Testis (tissue), 3 donors: ENCODE results near the gene DNAJC10. TPM values are rescaled to one million over a fixed set of nuclear protein-coding genes. Genes with fewer than 3 reads are reported as not detected.
"Not testable (repeated sequence)": the region's sequence is repeated elsewhere in the genome, so short reads cannot be mapped to it uniquely, and the experiment has no call there.

Experiments
- DNase-seq: peaks from one replicate; pipeline ENCODE4 v3.0.0-alpha.2; 2019
- H3K27ac ChIP-seq, 2 donors: fragments of 200-600 bp; sonication (generic); one replicate each; pipeline ENCODE4 v1.5.1; 2019
- H3K27me3 ChIP-seq: fragments of 200-600 bp; sonication (generic); one replicate; pipeline ENCODE4 v1.5.1; 2019
- H3K36me3 ChIP-seq: fragments of 200-600 bp; sonication (generic); one replicate; pipeline ENCODE4 v1.5.1; 2017; ENCODE audit warnings: low read depth; ENCODE audit errors: missing control alignments
- H3K4me1 ChIP-seq: fragments of 200-600 bp; sonication (generic); one replicate; pipeline ENCODE4 v1.5.1; 2019
- H3K4me3 ChIP-seq, 2 donors: fragments of 200-600 bp; sonication (generic); one replicate each; pipeline ENCODE4 v1.5.1; 2017 to 2019
- H3K9me3 ChIP-seq: fragments of 200-600 bp; sonication (generic); one replicate; pipeline ENCODE4 v1.5.1; 2017
- CTCF ChIP-seq, 3 experiments: fragments of 450-650 bp in 2 of 3; fragments of 200-600 bp in 1 of 3; sonication (generic) in 1 of 3; IDR thresholded peaks; one replicate each; pipeline ENCODE4 v1.5.1; 2016 to 2019; ENCODE audit warnings: antibody characterized with exemption in 3 of 3, mild to moderate bottlenecking in 2 of 3, moderate library complexity in 1 of 3
- POLR2A ChIP-seq: fragments of 450-650 bp; IDR thresholded peaks from one replicate; pipeline ENCODE4 v1.6.1; 2017; ENCODE audit warnings: antibody characterized with exemption, mild to moderate bottlenecking, moderate library complexity
- WGBS, 2 donors: methylation state at CpG; one replicate each; pipeline ENCODE4 v1.1.5; 2018; 5-methylcytosine and 5-hydroxymethylcytosine counted together
- intact Hi-C: fragments of 100-400 bp; cut with DNase I; formaldehyde crosslinking; loops from one replicate; pipeline ENCODE4 v1.15.1; 2023; ENCODE audit warnings: low total_unique reads
- polyA plus RNA-seq: library from polyadenylated mRNA; stranded (reverse); fragments of 350-450 nt; fragmentation: Illumina TruSeq; extraction: RNeasy Lipid Tissue Mini Kit (QIAGEN cat#74804); gene quantifications from one replicate; pipeline ENCODE4 v1.2.3, GENCODE V29; 2014; ENCODE audit warnings: low read depth, low replicate concordance; ENCODE audit not compliant: insufficient read depth
- total RNA-seq, 2 donors: library from RNA; depleted of rRNA; stranded (reverse); fragments of >200 nt; gene quantifications; one replicate each; pipeline ENCODE4 v1.2.3, GENCODE V29; 2016

DNAJC10 gene
- total and polyA plus RNA-seq, 3 donors from 2014 or later = 51.0 to 91.3 (median 81.4) TPM

- no peaks in the 10 kb centered on the region for H3K36me3 ChIP-seq
- WGBS, 2 donors = 49 to 54% methylated on average over 7 of the region's 7 CpGs
- H3K27ac ChIP-seq = no peak overlapping the region
- DNase-seq = no peak
- H3K4me1 ChIP-seq = no peaks in the 10 kb centered on the region
- TF ChIP-seq CTCF (IDR thresholded peaks at IDR 0.05) (peak; percentile 25 to 47 (median 31)), POLR2A (no peak)
- intact Hi-C loops = no loop called here
- H3K4me3 ChIP-seq = no peak overlapping the region
- no peaks in the 10 kb centered on the region for H3K9me3 ChIP-seq
- no peaks in the 10 kb centered on the region for H3K27me3 ChIP-seq
These were observed 51.5 kb downstream of the DNAJC10 start for GRCh38 chr2:182767578-182767977.

GRCh38 chr2:182768950-182769349 is 52.9 kb downstream of the DNAJC10 start:
- H3K4me3 ChIP-seq, intact Hi-C loops, H3K36me3 ChIP-seq, H3K9me3 ChIP-seq, H3K27me3 ChIP-seq, H3K4me1 ChIP-seq, DNase-seq, H3K27ac ChIP-seq: not testable (repeated sequence)
- 92 to 100% methylated on average over 2 of the region's 2 CpGs for WGBS, 2 donors

- no peak for TF ChIP-seq POLR2A
- no peak for TF ChIP-seq CTCF (IDR thresholded peaks at IDR 0.05)
- WGBS, 2 donors = 94 to 100% methylated on average over 1 of the region's 1 CpG
- Histone ChIP-seq H3K4me1 (no peaks in the 10 kb centered on the region), H3K36me3 (no peaks in the 10 kb centered on the region), H3K9me3 (no peaks in the 10 kb centered on the region), H3K27me3 (no peaks in the 10 kb centered on the region), H3K4me3 (no peak overlapping the region), H3K27ac (no peak overlapping the region)
- no peak for DNase-seq
- intact Hi-C loops = no loop called here
These were observed 63.3 kb downstream of the DNAJC10 start for GRCh38 chr2:182779323-182779722.

- H3K4me3 ChIP-seq, H3K4me1 ChIP-seq, DNase-seq, H3K36me3 ChIP-seq, intact Hi-C loops, H3K9me3 ChIP-seq, H3K27ac ChIP-seq, H3K27me3 ChIP-seq: not testable (repeated sequence)
- WGBS, 2 donors = 94 to 96% methylated on average over 8 of the region's 8 CpGs
These were observed 65.0 kb downstream of the DNAJC10 start for GRCh38 chr2:182781099-182781498.

GRCh38 chr2:182782686-182783085 is 66.6 kb downstream of the DNAJC10 start:
- H3K36me3 ChIP-seq, H3K4me3 ChIP-seq, H3K27ac ChIP-seq, DNase-seq, H3K27me3 ChIP-seq, H3K9me3 ChIP-seq, H3K4me1 ChIP-seq, intact Hi-C loops: not testable (repeated sequence)
- WGBS, 2 donors = 63 to 68% methylated on average over 3 of the region's 3 CpGs

GRCh38 chr2:182784058-182784706 is 68.1 kb downstream of the DNAJC10 start:
- DNase-seq = no peak

More at GRCh38 chr2:182784058-182784706, 68.1 kb downstream of the DNAJC10 start:
- 71 to 73% methylated on average over 4 of the region's 4 CpGs for WGBS, 2 donors
- Histone ChIP-seq H3K4me3 (no peak overlapping the region), H3K9me3 (no peaks in the 10 kb centered on the region), H3K4me1 (no peaks in the 10 kb centered on the region), H3K27me3 (no peaks in the 10 kb centered on the region), H3K36me3 (no peaks in the 10 kb centered on the region), H3K27ac (no peak overlapping the region)
- intact Hi-C loops = no loop called here
- TF ChIP-seq CTCF (IDR thresholded peaks at IDR 0.05) = no peak
